Measurements from ENCODE around the gene RNF169. TPM values are rescaled to one million over a fixed set of nuclear protein-coding genes. Genes with fewer than 3 reads are reported as not detected.
"Not testable (repeated sequence)": the region's sequence is repeated elsewhere in the genome, so short reads cannot be mapped to it uniquely, and the experiment has no call there.

Gene RNF169
- total RNA-seq, 2 donors from 2014 or later, result 20.9 to 21.2 TPM

- Mint-ChIP-seq H3K4me1 (ENCODE audit: low read depth in 2 of 2) (peaks cover 23 to 30% of the 10 kb centered on the region in 2 donors), H3K4me3 (no peak overlapping the region), H3K27ac (peak overlapping the region in 1 of 2 donors; percentile 21), H3K9me3 (no peaks in the 10 kb centered on the region), H3K36me3 (no peaks in the 10 kb centered on the region), H3K27me3 (no peaks in the 10 kb centered on the region)
- DNase-seq (ENCODE audit: low spot score) (no peak), ATAC-seq (no peak)
These were observed 37.9 kb downstream of the RNF169 start for GRCh38 chr11:74786574-74786973.

- Mint-ChIP-seq H3K27me3 (no peaks in the 10 kb centered on the region), H3K4me1 (ENCODE audit: low read depth in 2 of 2) (peaks cover 5 to 11% of the 10 kb centered on the region in 2 donors), H3K4me3 (no peak overlapping the region), H3K36me3 (peaks cover 15% of the 10 kb centered on the region), H3K27ac (no peak overlapping the region), H3K9me3 (no peaks in the 10 kb centered on the region)
- ATAC-seq (no peak), DNase-seq (ENCODE audit: low spot score) (no peak)
These were observed 42.9 kb downstream of the RNF169 start for GRCh38 chr11:74791333-74792100.

- ATAC-seq, result no peak
- Mint-ChIP-seq H3K9me3 (no peaks in the 10 kb centered on the region), H3K36me3 (no peaks in the 10 kb centered on the region), H3K27ac (no peak overlapping the region), H3K4me3 (no peak overlapping the region), H3K4me1 (ENCODE audit: low read depth in 2 of 2) (peaks cover 10 to 15% of the 10 kb centered on the region in 2 donors), H3K27me3 (no peaks in the 10 kb centered on the region)
- DNase-seq (ENCODE audit: low spot score), result no peak
These were observed 57.6 kb downstream of the RNF169 start for GRCh38 chr11:74806267-74806666.

- Mint-ChIP-seq H3K4me3 (no peak overlapping the region), H3K27ac (no peak overlapping the region), H3K9me3 (no peaks in the 10 kb centered on the region), H3K36me3 (peaks cover 5% of the 10 kb centered on the region), H3K4me1 (ENCODE audit: low read depth in 2 of 2) (peaks cover 11 to 13% of the 10 kb centered on the region in 2 donors), H3K27me3 (no peaks in the 10 kb centered on the region)
- DNase-seq (ENCODE audit: low spot score) (no peak), ATAC-seq (no peak)
These were observed 61.2 kb downstream of the RNF169 start for GRCh38 chr11:74809801-74810200.

- ATAC-seq (no peak), DNase-seq (ENCODE audit: low spot score) (no peak)
- Mint-ChIP-seq H3K4me3 (no peak overlapping the region), H3K9me3 (no peaks in the 10 kb centered on the region), H3K36me3 (peaks cover 45% of the 10 kb centered on the region), H3K27ac (peak overlapping the region in 1 of 2 donors; percentile 0), H3K4me1 (ENCODE audit: low read depth in 2 of 2) (peaks cover 43 to 53% of the 10 kb centered on the region in 2 donors), H3K27me3 (no peaks in the 10 kb centered on the region)
These were observed 67.3 kb downstream of the RNF169 start for GRCh38 chr11:74815966-74816365.

GRCh38 chr11:74816664-74817063, 68.0 kb downstream of the RNF169 start:
- peaks cover 45 to 60% of the 10 kb centered on the region in 2 donors for H3K4me1 Mint-ChIP-seq (ENCODE audit: low read depth in 2 of 2)
- H3K36me3 Mint-ChIP-seq, result peaks cover 45% of the 10 kb centered on the region
- no peak overlapping the region for H3K4me3 Mint-ChIP-seq
- no peak for DNase-seq (ENCODE audit: low spot score)
- no peaks in the 10 kb centered on the region for H3K27me3 Mint-ChIP-seq
- H3K9me3 Mint-ChIP-seq, result no peaks in the 10 kb centered on the region
- no peak for ATAC-seq
- H3K27ac Mint-ChIP-seq, result peak overlapping the region; percentile 0 to 70

- no peak for DNase-seq (ENCODE audit: low spot score)
- H3K27ac Mint-ChIP-seq, result peak overlapping the region; percentile 70 to 84
- no peak for ATAC-seq
- H3K9me3 Mint-ChIP-seq, result no peaks in the 10 kb centered on the region
- H3K4me3 Mint-ChIP-seq, result peak overlapping the region; percentile 15
- H3K36me3 Mint-ChIP-seq, result peaks cover 40% of the 10 kb centered on the region
- H3K4me1 Mint-ChIP-seq (ENCODE audit: low read depth in 2 of 2), result peaks cover 47 to 65% of the 10 kb centered on the region in 2 donors
- no peaks in the 10 kb centered on the region for H3K27me3 Mint-ChIP-seq
These were observed 69.8 kb downstream of the RNF169 start for GRCh38 chr11:74818283-74818946.

GRCh38 chr11:74819400-74819799, 70.8 kb downstream of the RNF169 start:
- Mint-ChIP-seq H3K4me1 (ENCODE audit: low read depth in 2 of 2) (peaks cover 47 to 65% of the 10 kb centered on the region in 2 donors), H3K27me3 (no peaks in the 10 kb centered on the region), H3K9me3 (no peaks in the 10 kb centered on the region), H3K4me3 (no peak overlapping the region), H3K27ac (peak overlapping the region; percentile 70 to 84), H3K36me3 (peaks cover 50% of the 10 kb centered on the region)
- ATAC-seq, result no peak
- no peak for DNase-seq (ENCODE audit: low spot score)

GRCh38 chr11:74820763-74821162, 72.1 kb downstream of the RNF169 start:
- peaks cover 60% of the 10 kb centered on the region for H3K36me3 Mint-ChIP-seq
- H3K9me3 Mint-ChIP-seq, result no peaks in the 10 kb centered on the region
- peaks cover 47 to 65% of the 10 kb centered on the region in 2 donors for H3K4me1 Mint-ChIP-seq (ENCODE audit: low read depth in 2 of 2)
- H3K27me3 Mint-ChIP-seq, result no peaks in the 10 kb centered on the region
- no peak for DNase-seq (ENCODE audit: low spot score)
- peak overlapping the region; percentile 70 to 84 for H3K27ac Mint-ChIP-seq
- peak in 1 of 2 donors; percentile 88 for ATAC-seq
- peak overlapping the region; percentile 68 for H3K4me3 Mint-ChIP-seq

- H3K27me3 Mint-ChIP-seq, result no peaks in the 10 kb centered on the region
- peaks cover 53% of the 10 kb centered on the region for H3K36me3 Mint-ChIP-seq
- DNase-seq (ENCODE audit: low spot score) (no peak), ATAC-seq (no peak)
- peaks cover 40 to 54% of the 10 kb centered on the region in 2 donors for H3K4me1 Mint-ChIP-seq (ENCODE audit: low read depth in 2 of 2)
- H3K9me3 Mint-ChIP-seq, result no peaks in the 10 kb centered on the region
- H3K4me3 Mint-ChIP-seq, result peak overlapping the region; percentile 68
- peak overlapping the region; percentile 70 to 84 for H3K27ac Mint-ChIP-seq
These were observed 73.5 kb downstream of the RNF169 start for GRCh38 chr11:74822170-74822569.

- Mint-ChIP-seq H3K4me3 (no peak overlapping the region), H3K36me3 (peaks cover 51% of the 10 kb centered on the region), H3K27me3 (no peaks in the 10 kb centered on the region), H3K27ac (no peak overlapping the region), H3K4me1 (ENCODE audit: low read depth in 2 of 2) (peaks cover 21 to 32% of the 10 kb centered on the region in 2 donors), H3K9me3 (peaks cover 8% of the 10 kb centered on the region)
- no peak for ATAC-seq
- no peak for DNase-seq (ENCODE audit: low spot score)
These were observed 75.8 kb downstream of the RNF169 start for GRCh38 chr11:74824285-74824982.

- DNase-seq (ENCODE audit: low spot score); ATAC-seq; H3K4me3 Mint-ChIP-seq; H3K27me3 Mint-ChIP-seq; H3K9me3 Mint-ChIP-seq; H3K27ac Mint-ChIP-seq: not testable (repeated sequence)
- peaks cover 11 to 20% of the 10 kb centered on the region in 2 donors for H3K4me1 Mint-ChIP-seq (ENCODE audit: low read depth in 2 of 2)
- H3K36me3 Mint-ChIP-seq, result peaks cover 40% of the 10 kb centered on the region
These were observed 76.9 kb downstream of the RNF169 start for GRCh38 chr11:74825596-74825995.

GRCh38 chr11:74826901-74827300, 78.3 kb downstream of the RNF169 start:
- H3K27ac Mint-ChIP-seq, result no peak overlapping the region
- peaks cover 5 to 7% of the 10 kb centered on the region in 2 donors for H3K4me1 Mint-ChIP-seq (ENCODE audit: low read depth in 2 of 2)
- no peaks in the 10 kb centered on the region for H3K27me3 Mint-ChIP-seq
- peaks cover 8% of the 10 kb centered on the region for H3K9me3 Mint-ChIP-seq
- ATAC-seq, result no peak
- H3K36me3 Mint-ChIP-seq, result peaks cover 39% of the 10 kb centered on the region
- no peak for DNase-seq (ENCODE audit: low spot score)
- H3K4me3 Mint-ChIP-seq, result no peak overlapping the region

GRCh38 chr11:74837191-74837590, 88.5 kb downstream of the RNF169 start:
- H3K27me3 Mint-ChIP-seq, result no peaks in the 10 kb centered on the region
- peaks cover 25% of the 10 kb centered on the region for H3K36me3 Mint-ChIP-seq
- peaks cover 12 to 22% of the 10 kb centered on the region in 2 donors for H3K4me1 Mint-ChIP-seq (ENCODE audit: low read depth in 2 of 2)
- H3K9me3 Mint-ChIP-seq, result no peaks in the 10 kb centered on the region
- no peak for ATAC-seq
- no peak for DNase-seq (ENCODE audit: low spot score)
- no peak overlapping the region for H3K4me3 Mint-ChIP-seq
- no peak overlapping the region for H3K27ac Mint-ChIP-seq

Data from natural killer cell treated with Interleukin-12 subunit alpha and Interleukin-12 subunit beta and Interleukin-15 and Interleukin-18, amount 100 ng/mL, for 72 hours (primary cell).